ENCODE results near the gene PRRX2. TPM values are rescaled to one million over a fixed set of nuclear protein-coding genes. Genes with fewer than 3 reads are reported as not detected.

The PRRX2 gene
- polyA plus RNA-seq, 1 experiment, result 8.3 TPM

GRCh38 chr9:129703667-129704355 lies 38.4 kb downstream of the PRRX2 start:
- H3K27me3 ChIP-seq (ENCODE audit: control insufficient read depth, insufficient read depth, low read length), result no peaks in the 10 kb centered on the region
- ChIA-PET CTCF (interaction anchor here (1.7 to 3.0 kb wide), 2 partner anchors 23 to 34 kb away, joined by 5 to 13 read pairs; no protein-coding TSS in a partner anchor), POLR2A (no interaction called here)
- H3K4me3 ChIP-seq (ENCODE audit: low read depth, low read length), result no peak overlapping the region
- peak overlapping the region; percentile 70 for H3K27ac ChIP-seq (ENCODE audit: low read depth, low read length)
- TF ChIP-seq, protein P1, sequence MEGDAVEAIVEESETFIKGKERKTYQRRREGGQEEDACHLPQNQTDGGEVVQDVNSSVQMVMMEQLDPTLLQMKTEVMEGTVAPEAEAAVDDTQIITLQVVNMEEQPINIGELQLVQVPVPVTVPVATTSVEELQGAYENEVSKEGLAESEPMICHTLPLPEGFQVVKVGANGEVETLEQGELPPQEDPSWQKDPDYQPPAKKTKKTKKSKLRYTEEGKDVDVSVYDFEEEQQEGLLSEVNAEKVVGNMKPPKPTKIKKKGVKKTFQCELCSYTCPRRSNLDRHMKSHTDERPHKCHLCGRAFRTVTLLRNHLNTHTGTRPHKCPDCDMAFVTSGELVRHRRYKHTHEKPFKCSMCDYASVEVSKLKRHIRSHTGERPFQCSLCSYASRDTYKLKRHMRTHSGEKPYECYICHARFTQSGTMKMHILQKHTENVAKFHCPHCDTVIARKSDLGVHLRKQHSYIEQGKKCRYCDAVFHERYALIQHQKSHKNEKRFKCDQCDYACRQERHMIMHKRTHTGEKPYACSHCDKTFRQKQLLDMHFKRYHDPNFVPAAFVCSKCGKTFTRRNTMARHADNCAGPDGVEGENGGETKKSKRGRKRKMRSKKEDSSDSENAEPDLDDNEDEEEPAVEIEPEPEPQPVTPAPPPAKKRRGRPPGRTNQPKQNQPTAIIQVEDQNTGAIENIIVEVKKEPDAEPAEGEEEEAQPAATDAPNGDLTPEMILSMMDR (IDR thresholded peaks at IDR 0.05; ENCODE audit: low read depth, low read length), result no peak
- H3K9me3 ChIP-seq (ENCODE audit: control insufficient read depth, insufficient read depth, low read length), result no peaks in the 10 kb centered on the region
- DNase-seq (ENCODE audit: low read depth, low spot score), result no peak

- no peak overlapping the region for H3K27ac ChIP-seq (ENCODE audit: low read depth, low read length)
- CTCF ChIA-PET, result interaction anchor here (0.5 to 1.7 kb wide), 4 partner anchors 22 to 1284 kb away, joined by 4 to 6 read pairs (median 4); partner anchors contain the start of gene CERCAM
- H3K27me3 ChIP-seq (ENCODE audit: control insufficient read depth, insufficient read depth, low read length), result no peaks in the 10 kb centered on the region
Measured at GRCh38 chr9:129704807-129705206, 39.4 kb downstream of the PRRX2 start.

GRCh38 chr9:129708793-129709192 lies 43.3 kb downstream of the PRRX2 start:
- Histone ChIP-seq H3K9me3 (ENCODE audit: control insufficient read depth, insufficient read depth, low read length) (no peaks in the 10 kb centered on the region; the same call in 1 of the 2 replicates), H3K4me3 (ENCODE audit: low read depth, low read length) (no peak overlapping the region), H3K27me3 (ENCODE audit: control insufficient read depth, insufficient read depth, low read length) (no peaks in the 10 kb centered on the region), H3K27ac (ENCODE audit: low read depth, low read length) (no peak overlapping the region)
- CTCF ChIA-PET, result interaction anchor here (1.0 to 1.9 kb wide), 4 partner anchors 16 to 66 kb away, joined by 3 to 6 read pairs (median 4); no protein-coding TSS in a partner anchor
- POLR2A ChIA-PET, result no interaction called here
- TF ChIP-seq, protein P1 (IDR thresholded peaks at IDR 0.05; ENCODE audit: low read depth, low read length), result no peak
- DNase-seq (ENCODE audit: low read depth, low spot score), result no peak

More at GRCh38 chr9:129704807-129705206, 39.4 kb downstream of the PRRX2 start:
- H3K9me3 ChIP-seq (ENCODE audit: control insufficient read depth, insufficient read depth, low read length), result no peaks in the 10 kb centered on the region
- no peak for DNase-seq (ENCODE audit: low read depth, low spot score)
- POLR2A ChIA-PET, result no interaction called here
- H3K4me3 ChIP-seq (ENCODE audit: low read depth, low read length), result no peak overlapping the region
- TF ChIP-seq, protein P1 (IDR thresholded peaks at IDR 0.05; ENCODE audit: low read depth, low read length), result no peak

GRCh38 chr9:129709438-129710168 lies 44.2 kb downstream of the PRRX2 start:
- TF ChIP-seq, protein P1 (IDR thresholded peaks at IDR 0.05; ENCODE audit: low read depth, low read length), result no peak
- Histone ChIP-seq H3K4me3 (ENCODE audit: low read depth, low read length) (no peak overlapping the region), H3K27ac (ENCODE audit: low read depth, low read length) (no peak overlapping the region), H3K27me3 (ENCODE audit: control insufficient read depth, insufficient read depth, low read length) (no peaks in the 10 kb centered on the region), H3K9me3 (ENCODE audit: control insufficient read depth, insufficient read depth, low read length) (no peaks in the 10 kb centered on the region; the same call in 1 of the 2 replicates)
- ChIA-PET CTCF (interaction anchor here (1.0 to 1.9 kb wide), 3 partner anchors 17 to 67 kb away, joined by 3 to 6 read pairs (median 4); no protein-coding TSS in a partner anchor), POLR2A (no interaction called here)
- DNase-seq (ENCODE audit: low read depth, low spot score), result no peak

- DNase-seq (ENCODE audit: low read depth, low spot score), result no peak
- no peaks in the 10 kb centered on the region; the same call in 1 of the 2 replicates for H3K9me3 ChIP-seq (ENCODE audit: control insufficient read depth, insufficient read depth, low read length)
- ChIA-PET POLR2A (no interaction called here), CTCF (interaction anchor here (1.0 to 1.9 kb wide), 3 partner anchors 16 to 68 kb away, joined by 3 to 6 read pairs (median 4); no protein-coding TSS in a partner anchor)
- TF ChIP-seq, protein P1 (IDR thresholded peaks at IDR 0.05; ENCODE audit: low read depth, low read length), result no peak
- H3K4me3 ChIP-seq (ENCODE audit: low read depth, low read length), result no peak overlapping the region
- H3K27ac ChIP-seq (ENCODE audit: low read depth, low read length), result no peak overlapping the region
- H3K27me3 ChIP-seq (ENCODE audit: control insufficient read depth, insufficient read depth, low read length), result no peaks in the 10 kb centered on the region
Measured at GRCh38 chr9:129710169-129710453, 44.7 kb downstream of the PRRX2 start.
